ENCODE results near the gene DNAJC5G. TPM values are rescaled to one million over a fixed set of nuclear protein-coding genes. Genes with fewer than 3 reads are reported as not detected.

DNAJC5G gene
- total RNA-seq, 1 experiment from 2014 or later: not detected

- TF ChIP-seq EZH2phosphoT487 (IDR thresholded peaks at IDR 0.05; ENCODE audit: borderline replicate concordance, low read length) (no peak), CTCF (conservative IDR thresholded peaks at IDR 0.05; ENCODE audit: low read depth, low read length) (no peak), EZH2 (IDR thresholded peaks at IDR 0.05; ENCODE audit: low read length, unreplicated experiment) (no peak)
- H3K9me3 ChIP-seq (ENCODE audit: low read length): no peaks in the 10 kb centered on the region
- H3K9ac ChIP-seq (ENCODE audit: low read length): no peak overlapping the region
- H3K36me3 ChIP-seq (ENCODE audit: low read depth, low read length): no peaks in the 10 kb centered on the region
- DNase-seq (no peak), ATAC-seq (no peak)
- H4K20me1 ChIP-seq (ENCODE audit: low read length): no peaks in the 10 kb centered on the region
- intact Hi-C loops (cut with micrococcal nuclease): no loop called here
- no peaks in the 10 kb centered on the region for H3K9me2 ChIP-seq (replicated peaks; ENCODE audit: low read length)
- 0 out of 2 replicates have a peak, but pooled peaks cover 4% of the 10 kb centered on the region for H3K4me1 ChIP-seq (ENCODE audit: insufficient read depth, low read length)
- H3K4me3 ChIP-seq (ENCODE audit: low read length): no peak overlapping the region
- BruUV-seq (replicated peaks): no TSS peak
- ChIA-PET CTCF (no interaction called here), POLR2A (ENCODE audit: unreplicated experiment) (no interaction called here)
- no peak overlapping the region for H3K27ac ChIP-seq (ENCODE audit: low read length)
- H3F3A ChIP-seq (ENCODE audit: low read length, unreplicated experiment): no peaks in the 10 kb centered on the region
- no peak overlapping the region for H2AFZ ChIP-seq (ENCODE audit: low read length)
- H3K79me2 ChIP-seq (ENCODE audit: low read length): no peaks in the 10 kb centered on the region
- no peak overlapping the region for H3K4me2 ChIP-seq (ENCODE audit: low read length)
- no peaks in the 10 kb centered on the region for H3K27me3 ChIP-seq (ENCODE audit: low read length)
Observed at GRCh38 chr2:27307287-27307544, 32.0 kb downstream of the DNAJC5G start.

- Histone ChIP-seq H3K4me3 (ENCODE audit: low read length) (no peak overlapping the region), H3K4me1 (ENCODE audit: insufficient read depth, low read length) (0 out of 2 replicates have a peak, but pooled peaks cover 4% of the 10 kb centered on the region), H3K9ac (ENCODE audit: low read length) (no peak overlapping the region), H3K27ac (ENCODE audit: low read length) (no peak overlapping the region), H3F3A (ENCODE audit: low read length, unreplicated experiment) (no peaks in the 10 kb centered on the region), H3K4me2 (ENCODE audit: low read length) (no peak overlapping the region), H3K9me3 (ENCODE audit: low read length) (no peaks in the 10 kb centered on the region), H3K79me2 (ENCODE audit: low read length) (no peaks in the 10 kb centered on the region), H3K27me3 (ENCODE audit: low read length) (no peaks in the 10 kb centered on the region), H3K9me2 (replicated peaks; ENCODE audit: low read length) (no peaks in the 10 kb centered on the region), H4K20me1 (ENCODE audit: low read length) (no peaks in the 10 kb centered on the region), H3K36me3 (ENCODE audit: low read depth, low read length) (no peaks in the 10 kb centered on the region), H2AFZ (ENCODE audit: low read length) (no peak overlapping the region)
- no peak for DNase-seq
- BruUV-seq (replicated peaks): no TSS peak
- no peak for TF ChIP-seq CTCF (conservative IDR thresholded peaks at IDR 0.05; ENCODE audit: low read depth, low read length)
- TF ChIP-seq EZH2phosphoT487 (IDR thresholded peaks at IDR 0.05; ENCODE audit: borderline replicate concordance, low read length): no peak
- no peak for TF ChIP-seq EZH2 (IDR thresholded peaks at IDR 0.05; ENCODE audit: low read length, unreplicated experiment)
- CTCF ChIA-PET: no interaction called here
- ATAC-seq: no peak
- intact Hi-C loops (cut with micrococcal nuclease): no loop called here
- POLR2A ChIA-PET (ENCODE audit: unreplicated experiment): no interaction called here
Observed at GRCh38 chr2:27307545-27308358, 32.5 kb downstream of the DNAJC5G start.

GRCh38 chr2:27308359-27308881 lies 33.2 kb downstream of the DNAJC5G start, which contains the start of gene UCN:
Gene UCN (minus strand): TSS chr2:27308445. CDS start chr2:27307895, 550 bp downstream.
- H3K27me3 ChIP-seq (ENCODE audit: low read length): no peaks in the 10 kb centered on the region
- no peak for DNase-seq
- no peaks in the 10 kb centered on the region for H3K9me2 ChIP-seq (replicated peaks; ENCODE audit: low read length)
- H3F3A ChIP-seq (ENCODE audit: low read length, unreplicated experiment): no peaks in the 10 kb centered on the region
- H3K79me2 ChIP-seq (ENCODE audit: low read length): no peaks in the 10 kb centered on the region
- no peaks in the 10 kb centered on the region for H3K4me1 ChIP-seq (ENCODE audit: insufficient read depth, low read length)
- H3K4me3 ChIP-seq (ENCODE audit: low read length): no peak within 1 kb of the TSS
- H3K36me3 ChIP-seq (ENCODE audit: low read depth, low read length): no peaks in the 10 kb centered on the region
- H3K9me3 ChIP-seq (ENCODE audit: low read length): no peaks in the 10 kb centered on the region
- POLR2A ChIA-PET (ENCODE audit: unreplicated experiment): no interaction called here
- BruUV-seq (replicated peaks): no TSS peak
- CTCF ChIA-PET: no interaction called here
- ATAC-seq: no peak
- no peak within 1 kb of the TSS for H3K9ac ChIP-seq (ENCODE audit: low read length)
- TF ChIP-seq EZH2phosphoT487 (IDR thresholded peaks at IDR 0.05; ENCODE audit: borderline replicate concordance, low read length) (no peak), EZH2 (IDR thresholded peaks at IDR 0.05; ENCODE audit: low read length, unreplicated experiment) (no peak), CTCF (conservative IDR thresholded peaks at IDR 0.05; ENCODE audit: low read depth, low read length) (no peak)
- no peak within 1 kb of the TSS for H3K27ac ChIP-seq (ENCODE audit: low read length)
- no peak within 1 kb of the TSS for H3K4me2 ChIP-seq (ENCODE audit: low read length)
- intact Hi-C loops (cut with micrococcal nuclease): no loop called here
- H4K20me1 ChIP-seq (ENCODE audit: low read length): no peaks in the 10 kb centered on the region
- H2AFZ ChIP-seq (ENCODE audit: low read length): no peak within 1 kb of the TSS

All from PC-3 (cell line).